Stimulated activated naive CD8-positive, alpha-beta T cell treated with anti-CD3 and anti-CD28 coated beads, Interleukin-15, Interleukin-2, amounts not matched to agents 100 U/mL and 50 U/mL, for 24 hours (primary cell): ENCODE data around the gene GTPBP2.

ENCODE experiments used
- ATAC-seq: fragments of 150-1000 bp; cut with Tn5 transposase; one replicate; pipeline ENCODE4 v1.10.0; 2021
- DNase-seq: peaks from one replicate; pipeline ENCODE4 v3.0.0; 2021

Gene GTPBP2

DNA sequence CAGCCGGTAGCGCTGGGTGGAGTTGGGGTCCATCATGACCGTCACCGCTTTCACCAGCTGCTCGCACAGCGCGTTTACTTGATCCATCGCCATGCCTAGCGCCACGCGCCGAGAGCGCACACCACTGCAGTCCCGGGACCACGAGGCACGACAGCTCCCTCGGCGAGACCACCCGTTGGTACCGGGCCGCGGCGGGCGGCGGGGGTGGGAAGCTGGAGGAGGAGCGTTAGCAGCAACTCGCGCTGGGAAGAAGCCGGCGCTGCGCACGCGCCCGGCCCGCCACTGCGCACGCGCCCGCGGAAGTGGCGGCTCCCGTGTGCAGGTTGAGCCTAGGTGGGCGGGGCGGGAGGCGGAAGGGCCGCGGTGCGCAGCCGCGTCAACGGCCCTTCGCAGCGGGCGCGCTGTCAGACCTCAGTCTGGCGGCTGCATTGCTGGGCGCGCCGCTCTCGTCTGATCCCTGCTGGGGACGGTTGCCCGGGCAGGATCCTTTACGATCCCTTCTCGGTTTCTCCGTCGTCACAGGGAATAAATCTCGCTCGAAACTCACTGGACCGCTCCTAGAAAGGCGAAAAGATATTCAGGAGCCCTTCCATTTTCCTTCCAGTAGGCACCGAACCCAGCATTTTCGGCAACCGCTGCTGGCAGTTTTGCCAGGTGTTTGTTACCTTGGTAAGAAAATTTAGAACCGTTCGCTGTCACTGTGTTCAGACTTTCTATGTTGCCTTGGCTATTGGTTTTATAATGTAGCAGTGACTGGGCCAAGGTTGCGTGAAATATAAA is 53.1 kb downstream of the GTPBP2 start, which contains the start of the genes POLH and XPO5:
POLH (plus strand) TSS at position 414 of the 780 bp plus-strand sequence. CDS start 6,135 bp downstream, outside the sequence.
XPO5 (minus strand) TSS at position 267 of the 780 bp plus-strand sequence; CDS start at position 93, 174 bp downstream.
- peak; percentile 94 for DNase-seq
- ATAC-seq: peak; percentile 95

DNA sequence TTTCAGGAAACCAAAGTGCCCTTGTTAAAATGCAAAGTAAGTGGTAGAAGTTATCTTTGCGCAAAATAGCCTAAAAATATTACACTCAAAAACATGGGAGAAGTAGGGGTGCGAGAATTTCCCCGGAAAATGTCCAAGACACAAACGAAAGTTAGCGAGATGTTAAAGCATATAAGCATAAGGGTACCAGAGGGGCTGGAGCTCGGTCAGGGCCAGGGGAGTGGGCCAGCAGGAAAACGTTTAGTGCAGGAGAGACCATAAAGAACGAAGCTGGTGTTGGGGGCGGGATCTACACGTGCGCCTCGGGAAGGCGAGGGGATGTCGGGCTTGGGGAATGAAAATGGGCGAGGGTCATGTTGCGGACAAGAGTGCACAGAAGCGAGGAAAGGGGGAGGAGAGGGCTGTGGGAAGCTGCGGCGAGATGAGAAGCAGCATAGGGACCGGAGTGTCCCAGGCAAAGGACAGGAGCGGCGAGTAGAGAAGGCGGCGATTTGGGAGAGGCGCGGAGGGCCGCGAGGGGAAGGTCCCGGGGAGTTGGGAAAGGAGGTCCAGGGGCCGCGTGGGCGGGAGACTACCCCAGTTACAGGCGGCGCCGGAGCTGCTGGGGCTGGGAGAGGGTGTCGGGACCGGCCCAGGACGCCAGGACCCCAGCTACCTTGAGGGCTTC is 53.8 kb downstream of the GTPBP2 start:
- DNase-seq (peak; percentile 62), ATAC-seq (peak; percentile 2)

DNA sequence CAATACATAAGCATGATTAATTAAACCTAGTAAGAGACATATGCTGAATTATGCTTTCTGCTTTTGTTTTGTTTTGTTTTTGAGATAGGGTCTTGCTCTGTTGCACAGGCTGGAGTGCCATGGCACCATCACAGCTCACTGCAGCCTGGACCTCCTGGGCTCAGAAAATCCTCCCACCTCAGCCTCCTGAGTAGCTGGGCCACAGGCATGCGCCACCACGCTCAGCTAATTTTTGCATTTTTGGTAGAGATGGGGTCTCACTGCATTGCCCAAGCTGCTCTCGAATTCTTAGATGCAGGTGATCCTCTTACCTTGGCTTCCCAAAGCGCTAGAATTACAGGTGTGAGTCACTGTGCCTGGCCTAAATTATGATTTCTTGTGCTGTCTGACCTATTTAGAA is 57.0 kb downstream of the GTPBP2 start:
- ATAC-seq: no peak
- DNase-seq: no peak

DNA sequence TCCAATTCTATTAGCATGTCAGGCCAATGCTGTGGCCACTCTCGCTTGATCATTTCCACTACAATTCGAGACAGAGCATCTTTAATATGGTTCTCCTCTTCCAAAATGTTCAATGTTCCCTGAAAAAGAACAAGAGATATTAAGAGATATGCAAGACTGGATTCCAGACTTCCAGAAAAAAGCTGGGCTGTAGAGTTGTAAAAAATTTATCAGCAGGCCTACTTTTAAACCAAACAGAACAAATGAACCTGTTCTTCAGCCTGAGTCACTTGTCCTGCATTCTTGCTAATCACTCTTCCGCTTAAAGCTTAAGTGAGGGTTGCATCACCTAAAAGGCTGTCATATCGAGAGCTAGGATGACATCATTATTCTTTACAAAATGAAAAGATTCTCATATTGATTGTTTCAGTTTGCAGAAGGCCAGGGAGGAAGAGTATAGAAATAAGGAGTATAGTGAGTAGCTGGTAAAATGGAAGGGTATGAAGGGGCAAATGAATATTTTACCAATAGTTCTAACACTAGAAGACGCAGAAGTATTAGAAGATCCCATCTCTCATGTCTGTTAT is 58.1 kb downstream of the GTPBP2 start:
- no peak for DNase-seq
- ATAC-seq: peak; percentile 32
